Measurements from ENCODE around the gene LCNL1. TPM values are rescaled to one million over a fixed set of nuclear protein-coding genes. Genes with fewer than 3 reads are reported as not detected.

The LCNL1 gene
- total RNA-seq, 2 donors from 2014 or later = not detected

GRCh38 chr9:136953771-136954269 lies 29.0 kb upstream of the LCNL1 start:
- no peak overlapping the region for H3K4me3 ChIP-seq
- ATAC-seq = no peak
- WGBS, 2 donors = 70 to 81% methylated on average over 2 to 19 of the region's 19 CpGs
- TF ChIP-seq POLR2A (IDR thresholded peaks at IDR 0.05) (no peak), CTCF (IDR thresholded peaks at IDR 0.05) (no peak)
- no peak overlapping the region for H3K27ac ChIP-seq
- H3K27me3 ChIP-seq = no peaks in the 10 kb centered on the region
- H3K9me3 ChIP-seq = no peaks in the 10 kb centered on the region
- H3K36me3 ChIP-seq (replicated peaks in 1 of 2; ENCODE audit: insufficient read depth in 1 of 2, low read depth in 2 of 2) = no peaks in the 10 kb centered on the region
- H3K4me1 ChIP-seq = peaks cover 32% of the 10 kb centered on the region
- no peak for DNase-seq
- intact Hi-C loops (cut with DNase I) = loop anchor here (5.0 kb wide), 1 partner anchor 68 kb away; no protein-coding TSS in a partner anchor

- intact Hi-C loops (cut with DNase I) = loop anchor here (5.0 kb wide), 1 partner anchor 68 kb away; no protein-coding TSS in a partner anchor
- no peak for TF ChIP-seq CTCF (IDR thresholded peaks at IDR 0.05)
- TF ChIP-seq POLR2A (IDR thresholded peaks at IDR 0.05) = no peak
- Histone ChIP-seq H3K4me1 (peaks cover 26% of the 10 kb centered on the region), H3K4me3 (no peak overlapping the region), H3K27ac (no peak overlapping the region), H3K9me3 (no peaks in the 10 kb centered on the region), H3K27me3 (no peaks in the 10 kb centered on the region), H3K36me3 (replicated peaks in 1 of 2; ENCODE audit: insufficient read depth in 1 of 2, low read depth in 2 of 2) (no peaks in the 10 kb centered on the region)
- WGBS, 2 donors = 86 to 88% methylated on average over 18 to 24 of the region's 25 CpGs
- DNase-seq (no peak), ATAC-seq (no peak)
These were observed 28.3 kb upstream of the LCNL1 start for GRCh38 chr9:136954270-136955083.

- Histone ChIP-seq H3K27ac (no peak overlapping the region), H3K36me3 (replicated peaks in 1 of 2; ENCODE audit: insufficient read depth in 1 of 2, low read depth in 2 of 2) (no peaks in the 10 kb centered on the region), H3K4me1 (peaks cover 21% of the 10 kb centered on the region), H3K4me3 (no peak overlapping the region), H3K27me3 (no peaks in the 10 kb centered on the region), H3K9me3 (no peaks in the 10 kb centered on the region)
- ATAC-seq (no peak), DNase-seq (no peak)
- intact Hi-C loops (cut with DNase I) = no loop called here
- WGBS, 2 donors = 87% methylated on average over 5 to 10 of the region's 14 CpGs
- no peak for TF ChIP-seq POLR2A (IDR thresholded peaks at IDR 0.05)
- TF ChIP-seq CTCF (IDR thresholded peaks at IDR 0.05) = no peak
These were observed 27.4 kb upstream of the LCNL1 start for GRCh38 chr9:136955202-136955942.

- WGBS, 2 donors = 90 to 100% methylated on average over 2 to 9 of the region's 9 CpGs
- ATAC-seq (no peak), DNase-seq (no peak)
- H3K36me3 ChIP-seq (replicated peaks in 1 of 2; ENCODE audit: insufficient read depth in 1 of 2, low read depth in 2 of 2) = no peaks in the 10 kb centered on the region
- intact Hi-C loops (cut with DNase I) = no loop called here
- no peak overlapping the region for H3K27ac ChIP-seq
- peaks cover 15% of the 10 kb centered on the region for H3K4me1 ChIP-seq
- TF ChIP-seq CTCF (IDR thresholded peaks at IDR 0.05) = no peak
- TF ChIP-seq POLR2A (IDR thresholded peaks at IDR 0.05) = no peak
- H3K9me3 ChIP-seq = no peaks in the 10 kb centered on the region
- H3K4me3 ChIP-seq = no peak overlapping the region
- H3K27me3 ChIP-seq = no peaks in the 10 kb centered on the region
These were observed 26.9 kb upstream of the LCNL1 start for GRCh38 chr9:136955943-136956335.
